Right lobe of liver (tissue), 4 donors: ENCODE measurements around the gene NUF2.

Experiments used
- CTCF ChIP-seq, 4 donors: fragments of 200-600 bp in 3 of 4; fragments of 450-650 bp in 1 of 4; IDR thresholded peaks; one replicate each; pipeline versions ENCODE4 v1.5.1 to v1.8.0; 2016 to 2022; ENCODE audit warnings: antibody characterized with exemption in 4 of 4, mild to moderate bottlenecking in 2 of 4
- POLR2A ChIP-seq: fragments of 450-650 bp; IDR thresholded peaks from one replicate; pipeline ENCODE4 v1.6.1; 2017; ENCODE audit warnings: antibody characterized with exemption, mild to moderate bottlenecking
- donor health status: DM: no; HTN: no; CAD: no.
- donor health status: DM: no; HTN: no; CAD: no.
- donor health status: DM: no; HTN: yes; CAD: no.

- no peak for TF ChIP-seq CTCF (IDR thresholded peaks at IDR 0.05)
- no peak for TF ChIP-seq POLR2A
Measured at GRCh38 chr1:163335216-163335615, 13.5 kb downstream of the NUF2 start.
